Activated T-helper 1 cell treated with anti-CD3 and anti-CD28 coated beads, Interleukin-2, amount 50 U/mL, for 16 hours (primary cell): ENCODE data around the gene MRPS14.
"Not testable (repeated sequence)": the region's sequence is repeated elsewhere in the genome, so short reads cannot be mapped to it uniquely, and the experiment has no call there.

Experiments used
- DNase-seq, 2 donors: peaks; one replicate each; pipeline ENCODE4 v3.0.0-alpha.2; 2020; ENCODE audit warnings: low read depth in 1 of 2, low spot score in 1 of 2

The MRPS14 gene

DNA sequence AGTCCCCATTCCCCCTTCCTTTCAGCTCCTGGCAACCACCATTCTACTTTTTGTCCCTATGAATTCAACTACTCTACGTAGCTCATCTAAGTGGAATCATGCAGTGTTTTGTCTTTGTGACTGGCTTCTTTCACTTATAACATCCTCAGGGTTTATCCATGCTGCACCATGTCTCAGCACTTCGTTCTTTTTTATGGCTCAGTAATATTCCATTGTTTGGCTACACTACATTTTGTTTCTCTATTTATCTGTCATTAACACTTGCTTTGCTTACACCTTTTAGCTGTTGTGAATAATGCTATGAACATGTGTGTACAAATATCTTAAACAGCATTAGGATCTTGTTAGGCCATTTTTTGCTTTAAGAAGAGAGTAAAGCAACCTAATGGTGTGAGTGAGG, 1.5 kb upstream of the MRPS14 start:
- no peak for DNase-seq

- not testable (repeated sequence) for DNase-seq
Observed at GRCh38 chr1:175023922-175024242, 657 bp upstream of the MRPS14 start.

DNA sequence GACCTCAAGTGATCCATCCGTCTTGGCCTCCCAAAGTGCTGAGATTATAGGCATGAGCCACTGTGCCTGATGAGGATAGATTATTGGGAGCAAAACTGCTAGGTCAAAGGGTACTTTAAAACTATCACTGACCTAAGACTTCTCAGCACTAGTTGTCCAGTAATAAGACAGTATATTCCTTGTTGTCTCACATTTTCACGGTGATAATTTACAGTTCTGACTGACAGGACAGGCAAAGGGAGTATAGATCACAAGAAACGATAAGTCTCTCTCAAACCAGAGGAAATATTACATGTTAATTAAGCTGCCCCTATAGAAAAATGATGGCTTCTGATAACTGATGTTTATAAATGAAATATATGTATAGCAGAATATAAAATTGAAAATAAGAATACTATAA, 3.7 kb downstream of the MRPS14 start:
- DNase-seq = no peak

GRCh38 chr1:175015243-175015642, 8.0 kb downstream of the MRPS14 start:
- DNase-seq = no peak

GRCh38 chr1:175013445-175013844, 9.8 kb downstream of the MRPS14 start:
- no peak for DNase-seq

- no peak for DNase-seq
Observed at GRCh38 chr1:175009532-175009931, 13.7 kb downstream of the MRPS14 start.

DNA sequence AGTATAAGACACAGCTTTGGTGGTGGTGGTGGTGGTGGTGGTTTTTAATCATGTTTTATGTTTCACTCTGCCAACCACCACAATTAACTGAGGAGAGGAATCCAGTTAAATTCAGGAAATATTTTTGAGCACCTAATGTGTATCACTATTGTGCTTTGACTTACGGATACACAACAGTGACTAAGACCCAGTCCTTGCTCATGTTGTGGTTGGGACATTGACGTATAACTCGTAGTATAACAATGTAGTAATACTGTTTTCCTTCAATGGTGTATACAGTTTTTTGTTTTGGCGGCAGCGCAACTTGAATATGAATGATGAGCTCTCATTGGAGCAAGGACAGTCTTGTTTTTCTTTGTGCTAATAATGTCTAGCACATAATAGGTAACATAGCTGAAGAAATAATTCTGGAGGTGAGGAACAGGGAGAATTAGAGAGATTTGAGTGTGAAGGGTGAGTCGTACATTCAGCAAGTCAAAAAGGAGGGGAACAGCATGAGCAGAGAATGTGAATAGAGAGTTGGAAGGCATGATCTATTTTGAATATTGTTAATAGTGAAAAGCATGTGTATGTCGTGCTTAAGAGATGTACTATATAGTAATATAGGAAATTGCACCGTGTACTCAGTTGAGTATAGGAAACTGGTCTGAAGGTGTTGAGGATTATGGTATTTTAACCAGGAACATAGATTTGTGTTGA, 18.0 kb downstream of the MRPS14 start:
- no peak for DNase-seq

- DNase-seq = no peak
Observed at GRCh38 chr1:175003521-175003920, 19.7 kb downstream of the MRPS14 start.

DNA sequence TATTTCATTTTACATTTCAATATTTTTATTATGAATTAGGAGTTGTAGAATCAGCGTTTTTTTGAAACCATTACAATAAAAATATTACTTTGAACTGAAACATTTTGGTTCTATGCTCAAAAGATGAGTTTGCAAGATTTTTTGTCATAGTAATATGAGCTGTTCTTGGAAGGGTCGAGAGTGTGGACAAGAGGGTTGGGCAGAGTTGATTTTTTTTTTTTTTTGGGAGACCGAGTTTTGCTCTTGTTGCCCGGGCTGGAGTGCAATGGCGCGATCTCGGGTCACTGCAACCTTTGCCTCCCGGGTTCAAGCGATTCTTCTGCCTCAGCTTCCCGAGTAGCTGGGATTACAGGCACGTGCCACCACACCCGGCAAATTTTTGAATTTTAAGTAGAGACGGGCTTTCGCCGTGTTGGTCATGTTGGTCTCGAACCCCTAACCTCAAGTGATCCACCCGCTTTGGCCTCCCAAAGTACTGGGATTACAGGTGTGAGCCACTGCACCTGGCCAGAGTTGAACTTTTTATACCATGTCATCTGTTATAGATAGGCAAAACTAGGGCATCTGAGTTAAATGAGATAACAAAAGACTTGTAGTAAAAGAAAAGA, 20.2 kb downstream of the MRPS14 start:
- DNase-seq = no peak

DNA sequence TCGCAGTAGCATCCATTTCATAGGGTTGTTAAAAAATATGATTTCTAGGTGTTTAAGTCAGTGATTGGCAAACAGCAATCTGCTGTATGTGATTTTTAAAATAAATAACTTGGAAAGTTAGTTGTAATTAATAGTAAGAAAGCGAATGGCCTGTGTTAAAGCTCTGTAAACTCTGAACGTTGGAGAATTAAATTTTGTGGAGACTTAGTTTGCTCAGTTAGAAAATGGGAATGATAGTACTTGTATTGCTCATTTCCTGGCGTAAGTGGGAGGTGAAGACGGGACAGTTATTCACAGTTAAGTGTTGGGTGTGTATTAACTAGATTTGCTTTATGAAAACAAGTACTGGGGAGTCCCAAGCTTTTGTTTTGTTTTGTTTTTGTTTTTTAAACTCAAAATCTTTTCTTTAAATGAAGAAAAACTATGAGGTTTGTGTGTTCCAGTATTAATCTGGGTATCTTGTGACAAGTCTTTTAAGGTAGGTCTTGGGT, 22.5 kb downstream of the MRPS14 start:
- DNase-seq = no peak

- peak in 1 of 2 donors; percentile 8 for DNase-seq
Observed at GRCh38 chr1:174999936-175000696, 23.1 kb downstream of the MRPS14 start, which contains the start of gene CACYBP. Gene CACYBP, plus strand, starts transcription at chr1:174999947. Its CDS starts 234 bp downstream, at chr1:175000181.

- DNase-seq = peak; percentile 93 to 95
Observed at GRCh38 chr1:174999216-174999935, 23.8 kb downstream of the MRPS14 start.

- peak in 1 of 2 donors; percentile 8 for DNase-seq
Observed at GRCh38 chr1:174998569-174999215, 24.5 kb downstream of the MRPS14 start.

GRCh38 chr1:174997041-174997440, 26.2 kb downstream of the MRPS14 start:
- no peak for DNase-seq

DNA sequence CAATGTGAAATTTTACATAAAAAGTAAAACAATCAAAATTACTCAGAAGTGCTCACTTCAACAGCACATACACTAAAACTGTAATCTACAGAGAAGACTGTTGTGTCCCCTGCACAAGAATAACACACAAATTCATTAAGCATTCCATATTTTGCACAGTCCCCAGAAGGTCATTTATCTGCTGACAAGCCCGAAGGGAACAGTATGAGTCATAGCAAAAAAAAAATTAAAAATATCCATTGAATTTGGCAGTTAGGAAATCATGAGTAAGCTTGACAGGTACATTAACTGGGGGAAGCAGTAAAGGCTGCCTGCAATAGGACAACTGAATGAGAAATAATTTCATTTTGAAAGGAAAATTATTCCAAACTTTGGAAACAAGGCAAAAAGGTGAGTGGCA, 26.7 kb downstream of the MRPS14 start:
- no peak for DNase-seq

- DNase-seq = no peak
Observed at GRCh38 chr1:174995916-174996315, 27.3 kb downstream of the MRPS14 start.

- no peak for DNase-seq
Observed at GRCh38 chr1:174995121-174995520, 28.1 kb downstream of the MRPS14 start.

DNA sequence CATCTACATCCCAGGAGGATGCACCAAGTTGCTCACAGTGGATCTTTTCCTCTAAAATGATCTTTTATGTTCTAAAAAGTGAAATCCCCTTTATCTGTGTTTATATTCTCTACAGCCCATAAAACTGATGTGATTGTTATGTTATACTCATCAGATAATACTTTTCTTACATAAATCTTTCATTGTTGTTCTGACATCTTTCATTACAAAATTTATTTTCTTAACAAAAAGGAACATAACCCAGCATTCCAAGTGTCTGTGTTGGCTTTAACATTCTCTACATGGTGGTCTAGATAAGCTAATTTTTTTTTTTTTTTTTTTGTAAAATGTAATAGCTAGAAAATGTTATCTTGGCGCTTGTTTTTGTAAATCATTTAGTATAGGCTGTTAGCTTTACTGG, 31.8 kb downstream of the MRPS14 start:
- DNase-seq = no peak

DNA sequence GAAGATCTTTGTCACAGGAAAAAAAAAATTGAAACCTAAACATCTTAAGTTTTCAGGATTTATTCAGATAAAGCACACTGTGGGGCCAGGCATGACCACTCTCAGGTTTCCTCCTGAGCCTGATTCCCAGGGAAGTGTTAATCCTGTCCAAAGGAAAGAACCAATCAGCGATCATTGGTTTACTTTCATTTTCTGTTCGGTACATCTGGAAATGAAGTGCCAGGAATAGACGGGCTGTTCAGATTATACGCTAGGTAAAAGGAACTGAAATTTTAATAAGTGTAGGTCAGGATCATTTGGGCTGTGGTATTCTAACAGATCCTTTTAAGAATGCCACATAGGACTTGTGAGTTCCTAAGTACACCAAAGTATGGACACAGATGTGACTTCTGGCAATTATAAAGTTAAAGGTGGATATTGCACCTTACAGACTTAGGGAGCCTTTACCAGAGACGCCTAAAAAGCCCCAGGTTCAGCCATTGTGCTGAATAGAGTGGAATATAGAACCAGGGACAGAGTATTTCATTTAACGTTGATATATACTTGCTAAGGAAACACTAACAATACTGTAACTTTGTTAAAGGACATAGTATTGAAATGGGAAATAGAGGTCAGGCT, 32.7 kb downstream of the MRPS14 start:
- DNase-seq = no peak

DNA sequence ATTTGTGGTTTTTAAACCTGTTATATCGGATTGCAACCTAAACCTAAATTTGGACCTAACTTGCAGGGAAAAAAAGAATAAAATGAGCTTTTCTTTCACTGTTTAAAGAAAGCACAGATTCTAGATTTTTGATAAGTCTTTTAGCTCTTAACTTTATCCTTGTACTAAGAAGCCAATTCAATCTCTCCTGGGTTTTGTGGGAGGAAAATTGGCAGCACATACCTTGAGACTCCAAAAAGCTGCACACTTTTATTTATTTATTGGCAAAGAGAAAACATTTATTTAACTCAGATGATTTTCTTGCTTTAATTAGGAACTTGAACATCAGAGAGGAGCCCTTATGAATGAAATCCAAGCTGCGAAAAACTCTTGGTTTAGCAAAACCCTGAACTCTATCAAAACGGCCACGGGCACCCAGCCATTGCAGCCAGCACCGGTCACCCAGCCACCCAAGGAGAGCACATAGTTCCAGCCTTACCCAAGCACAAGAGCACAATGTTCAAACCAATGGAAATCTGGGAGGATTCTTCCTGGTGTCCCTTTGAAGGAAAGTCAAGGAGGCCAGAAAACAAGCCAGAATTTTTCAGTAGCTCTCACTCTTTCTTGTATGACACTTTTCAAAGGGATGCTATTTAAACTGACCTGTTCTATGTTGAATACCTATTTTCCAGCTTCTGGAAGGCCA, 33.5 kb downstream of the MRPS14 start:
- no peak for DNase-seq
